HG02943 (cell line): Measurements from ENCODE around the gene TDO2.

Experiments used
- ATAC-seq: cut with Tn5 transposase; IDR thresholded peaks from one replicate; pipeline ENCODE4 v1.9.1; 2021; ENCODE audit warnings: mild to moderate bottlenecking, low read depth, moderate library complexity; ENCODE audit not compliant: unreplicated experiment

The TDO2 gene

GRCh38 chr4:155952501-155952901 lies 49.0 kb downstream of the TDO2 start:
- ATAC-seq: no peak

- peak; percentile 95 for ATAC-seq
Measured at GRCh38 chr4:155953151-155954117, 49.9 kb downstream of the TDO2 start, which contains the start of gene CTSO. TSS of gene CTSO (minus strand) at chr4:155953866. CDS start at chr4:155953847, 19 bp downstream.

DNA sequence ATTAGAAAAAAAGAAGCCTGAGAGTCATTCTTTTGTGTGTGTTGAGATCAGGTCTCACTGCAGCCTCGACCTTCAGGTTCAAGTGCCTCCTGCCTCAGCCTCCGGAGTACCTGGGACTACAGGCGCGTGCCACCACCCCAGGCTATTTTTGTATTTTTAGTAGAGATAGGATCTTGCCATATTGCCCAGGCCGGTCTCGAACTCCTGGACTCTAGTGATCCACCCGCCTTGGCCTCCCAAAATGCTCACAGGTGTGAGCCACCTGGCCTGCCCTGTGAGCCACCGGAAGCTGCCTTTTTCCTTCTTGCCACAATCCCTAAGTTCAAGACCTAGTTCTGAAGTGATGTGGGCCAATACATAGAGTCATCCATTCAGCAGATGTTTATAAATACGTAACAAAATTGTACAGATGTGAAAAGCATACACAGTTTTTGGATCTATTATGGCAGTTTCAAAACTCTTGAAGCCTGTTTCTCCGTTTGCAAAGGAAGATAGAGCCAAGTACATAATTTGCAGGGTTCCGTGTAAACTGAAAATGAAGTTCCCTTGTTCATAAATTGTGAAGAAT lies 50.7 kb downstream of the TDO2 start:
- no peak for ATAC-seq

- ATAC-seq: no peak
Measured at GRCh38 chr4:155954939-155955338, 51.4 kb downstream of the TDO2 start.

DNA sequence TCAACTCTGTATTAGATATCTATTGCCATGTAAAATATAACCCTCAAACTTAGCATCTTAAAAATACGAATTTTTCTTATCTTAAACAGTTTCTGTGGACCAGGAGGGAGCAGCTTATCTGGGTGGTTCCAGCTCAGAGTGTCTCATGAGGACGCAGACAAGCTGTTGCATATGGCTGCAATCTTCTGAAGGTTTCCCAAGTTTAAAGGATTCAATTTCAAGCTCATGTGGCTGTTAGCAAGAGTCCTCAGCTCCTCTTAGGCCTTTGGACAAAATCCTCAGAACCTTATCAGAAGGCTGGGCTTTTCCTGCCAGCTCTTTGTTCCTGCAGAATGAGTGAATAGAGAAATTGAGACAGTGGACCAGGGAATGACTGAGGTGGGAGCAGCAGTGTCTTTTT lies 53.0 kb downstream of the TDO2 start:
- ATAC-seq: no peak

DNA sequence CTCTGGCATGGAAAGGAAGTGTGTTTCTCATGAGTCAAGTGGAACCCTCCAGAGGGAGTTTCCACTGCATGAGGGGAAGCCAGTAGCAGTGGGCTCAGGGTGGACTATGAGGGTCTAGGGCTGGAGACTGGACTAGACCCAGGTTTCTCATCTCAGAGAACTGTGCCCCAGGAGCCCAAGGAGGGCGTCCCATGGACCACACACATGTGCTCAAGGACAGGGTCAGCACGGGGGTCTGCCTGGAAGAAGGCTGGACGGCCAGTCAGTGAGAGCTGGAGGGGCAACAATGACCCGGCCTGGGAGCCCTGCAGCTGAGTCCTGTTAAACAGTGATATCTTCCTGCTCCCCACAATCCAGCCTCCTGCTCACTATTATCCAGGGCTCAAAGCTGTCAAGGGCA lies 55.9 kb downstream of the TDO2 start:
- ATAC-seq: no peak

- no peak for ATAC-seq
Measured at GRCh38 chr4:155960522-155960921, 57.0 kb downstream of the TDO2 start.

GRCh38 chr4:155961575-155961974 lies 58.1 kb downstream of the TDO2 start:
- no peak for ATAC-seq

DNA sequence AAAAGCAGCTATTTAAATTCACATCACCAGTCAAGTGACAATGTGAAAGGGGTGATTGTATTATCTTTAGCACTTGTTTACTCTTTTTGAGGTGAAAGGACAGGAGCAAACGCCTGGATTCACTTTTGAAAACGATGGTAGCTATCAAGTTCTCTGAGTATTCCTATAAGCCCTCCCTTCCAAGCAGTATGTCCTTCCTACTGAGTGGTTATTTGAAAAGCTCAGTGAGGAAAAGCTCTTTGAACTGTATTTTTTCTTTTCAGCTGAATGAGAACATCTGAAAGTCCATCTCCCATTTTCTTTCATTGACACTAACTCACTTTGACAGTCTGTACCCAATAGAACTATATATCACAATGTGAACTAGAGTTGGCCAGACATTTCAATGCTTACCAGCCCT lies 59.3 kb downstream of the TDO2 start:
- ATAC-seq: no peak

- no peak for ATAC-seq
Measured at GRCh38 chr4:155964016-155964891, 60.8 kb downstream of the TDO2 start.

DNA sequence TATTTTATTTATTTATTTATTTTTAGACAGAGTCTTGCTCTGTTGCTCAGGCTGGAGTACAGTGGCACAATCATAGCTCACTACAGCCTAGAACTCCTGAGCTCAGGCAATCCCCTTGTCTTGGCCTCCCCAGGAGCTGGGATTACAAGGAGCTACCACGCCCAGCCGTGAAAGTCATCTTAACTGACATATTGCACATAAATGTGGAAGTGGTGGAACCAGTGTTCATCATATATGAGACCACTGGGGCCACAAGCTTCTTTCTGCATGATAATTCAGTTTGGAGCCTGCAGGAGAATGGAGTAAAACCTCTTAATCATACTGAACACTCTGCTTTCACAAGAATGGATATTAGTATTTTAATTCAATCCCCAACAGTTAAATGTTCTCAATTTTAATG lies 62.7 kb downstream of the TDO2 start:
- ATAC-seq: no peak

DNA sequence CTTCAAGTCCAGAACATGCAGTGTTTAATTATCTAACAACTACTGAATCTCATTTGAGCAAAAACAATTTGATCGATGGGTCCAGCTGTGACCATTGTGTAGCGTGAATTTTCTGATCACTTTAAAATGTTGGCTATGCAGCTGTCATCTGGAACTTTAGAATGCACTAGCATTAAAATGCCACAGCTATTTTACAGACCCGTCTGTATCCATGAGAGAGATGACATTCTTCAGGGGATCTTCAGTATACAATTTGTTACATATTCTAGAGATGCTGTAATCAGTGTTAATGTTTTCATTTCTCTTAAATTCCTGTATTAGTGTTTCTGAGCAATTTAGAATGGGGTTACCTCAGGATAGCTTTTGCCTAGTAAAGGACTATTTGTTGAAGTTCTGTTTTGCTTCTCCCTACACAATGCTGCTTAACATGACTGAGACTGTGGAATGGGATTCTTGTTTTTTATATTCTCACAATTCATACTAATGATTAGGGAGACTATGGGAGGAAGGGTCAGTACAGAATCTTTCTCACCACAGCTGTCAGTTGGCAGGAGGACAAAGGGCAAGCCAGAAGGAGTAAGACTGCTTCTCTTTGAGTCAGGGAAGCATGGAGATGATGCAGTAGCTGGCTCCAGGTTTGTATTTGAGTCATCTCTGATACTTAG lies 63.4 kb downstream of the TDO2 start:
- ATAC-seq: no peak
